HEK293 (cell line): ENCODE measurements around the gene IQSEC1.

Source experiments
- CTCF ChIA-PET: fragments of 350-600 bp; formaldehyde crosslinking; extraction: SDS; loops from one replicate; lab custom pipeline; 2021; ENCODE audit warnings: antibody characterized with exemption; lab: Yijun Ruan, JAX
- POLR2A ChIA-PET: fragments of 300-600 bp; formaldehyde crosslinking; extraction: SDS; loops from one replicate; lab custom pipeline; 2020; ENCODE audit warnings: antibody characterized with exemption, inconsistent platforms; lab: Yijun Ruan, JAX
- H3K27ac ChIP-seq: fragments of 200-500 bp; sonication (Bioruptor generic); 2 replicates; pipeline ENCODE4 v1.5.1; 2014; ENCODE audit warnings: low read depth, low read length, control low read depth, inconsistent platforms; ENCODE audit errors: extremely low read depth
- H3K36me3 ChIP-seq, 2 experiments: fragments of 200-500 bp in 1 of 2; sonication (Bioruptor generic) in 1 of 2; 1 replicate in 1 of 2; 2 replicates in 1 of 2; pipeline ENCODE4 v1.5.1; 2014 to 2017; ENCODE audit warnings: inconsistent platforms in 2 of 2, low read length in 2 of 2; ENCODE audit not compliant: control insufficient read depth in 2 of 2, insufficient read depth in 1 of 2
- H3K4me1 ChIP-seq: fragments of 200-500 bp; sonication (Bioruptor generic); 2 replicates; pipeline ENCODE4 v1.5.1; 2014; ENCODE audit warnings: mild to moderate bottlenecking, low read length, inconsistent platforms; ENCODE audit not compliant: control insufficient read depth, insufficient read depth
- H3K4me3 ChIP-seq: 2 replicates; pipeline ENCODE4 v1.5.1; 2011; ENCODE audit warnings: low read depth, mild to moderate bottlenecking, control low read depth, low read length, moderate library complexity
- H3K9me3 ChIP-seq: fragments of 200-500 bp; sonication (Bioruptor generic); 2 replicates; pipeline ENCODE4 v1.5.1; 2014; ENCODE audit warnings: low read depth, low read length, inconsistent platforms; ENCODE audit not compliant: control insufficient read depth, insufficient read depth
- EGR2 ChIP-seq: fragments of 450-650 bp; formaldehyde crosslinking; IDR thresholded peaks from 2 replicates; pipeline ENCODE4 v1.5.1; 2016; ENCODE audit warnings: low read depth, missing biosample characterization, missing genetic modification characterization
- GFI1B ChIP-seq: fragments of 450-650 bp; formaldehyde crosslinking; IDR thresholded peaks from 2 replicates; pipeline ENCODE4 v1.5.1; 2016; ENCODE audit warnings: missing biosample characterization, missing genetic modification characterization
- SP2 ChIP-seq: fragments of 450-650 bp; formaldehyde crosslinking; IDR thresholded peaks from 2 replicates; pipeline ENCODE4 v1.5.1; 2016; ENCODE audit warnings: missing biosample characterization, missing genetic modification characterization
- ZFP3 ChIP-seq: fragments of 450-650 bp; formaldehyde crosslinking; IDR thresholded peaks from 2 replicates; pipeline ENCODE4 v1.5.1; 2016; ENCODE audit warnings: low read depth, missing biosample characterization, missing genetic modification characterization
- ZFP37 ChIP-seq: fragments of 450-650 bp; formaldehyde crosslinking; IDR thresholded peaks from 2 replicates; pipeline ENCODE4 v1.5.1; 2016; ENCODE audit warnings: missing biosample characterization, missing genetic modification characterization
- ZFP69B ChIP-seq: fragments of 450-650 bp; formaldehyde crosslinking; IDR thresholded peaks from 2 replicates; pipeline ENCODE4 v1.5.1; 2016; ENCODE audit warnings: missing biosample characterization, missing genetic modification characterization
- ZNF114 ChIP-seq: fragments of 450-650 bp; formaldehyde crosslinking; IDR thresholded peaks from 2 replicates; pipeline ENCODE4 v1.5.0; 2017; ENCODE audit warnings: missing biosample characterization, missing genetic modification characterization
- ZNF133 ChIP-seq: fragments of 450-650 bp; formaldehyde crosslinking; IDR thresholded peaks from 2 replicates; pipeline ENCODE4 v1.5.1; 2016; ENCODE audit warnings: missing biosample characterization, missing genetic modification characterization
- ZNF155 ChIP-seq: fragments of 450-650 bp; formaldehyde crosslinking; IDR thresholded peaks from 2 replicates; pipeline ENCODE4 v1.5.1; 2016; ENCODE audit warnings: missing biosample characterization, missing genetic modification characterization
- ZNF184 ChIP-seq: fragments of 450-650 bp; IDR thresholded peaks from 2 replicates; pipeline ENCODE4 v1.5.1; 2018; ENCODE audit warnings: missing biosample characterization, mild to moderate bottlenecking, missing genetic modification characterization
- ZNF221 ChIP-seq: fragments of 450-650 bp; formaldehyde crosslinking; IDR thresholded peaks from 2 replicates; pipeline ENCODE4 v1.5.1; 2017; ENCODE audit warnings: missing biosample characterization, missing genetic modification characterization, borderline replicate concordance
- ZNF37A ChIP-seq: fragments of 450-650 bp; IDR thresholded peaks from 2 replicates; pipeline ENCODE4 v1.5.1; 2018; ENCODE audit warnings: missing biosample characterization, missing genetic modification characterization
- ZNF561 ChIP-seq: fragments of 450-650 bp; IDR thresholded peaks from 2 replicates; pipeline ENCODE4 v1.5.1; 2018; ENCODE audit warnings: missing biosample characterization, missing genetic modification characterization, borderline replicate concordance
- ZNF585B ChIP-seq: fragments of 450-650 bp; formaldehyde crosslinking; IDR thresholded peaks from 2 replicates; pipeline ENCODE4 v1.5.1; 2016; ENCODE audit warnings: missing biosample characterization, missing genetic modification characterization
- ZNF596 ChIP-seq: fragments of 450-650 bp; IDR thresholded peaks from 2 replicates; pipeline ENCODE4 v1.5.0; 2018; ENCODE audit warnings: missing biosample characterization, mild to moderate bottlenecking, missing genetic modification characterization, moderate library complexity
- ZNF600 ChIP-seq: fragments of 450-650 bp; formaldehyde crosslinking; IDR thresholded peaks from 2 replicates; pipeline ENCODE4 v1.5.1; 2016; ENCODE audit warnings: missing biosample characterization, missing genetic modification characterization
- ZNF623 ChIP-seq: fragments of 450-650 bp; formaldehyde crosslinking; IDR thresholded peaks from 2 replicates; pipeline ENCODE4 v1.5.1; 2016; ENCODE audit warnings: missing biosample characterization, missing genetic modification characterization
- ZNF677 ChIP-seq: fragments of 450-650 bp; IDR thresholded peaks from 2 replicates; pipeline ENCODE4 v1.5.0; 2018; ENCODE audit warnings: missing biosample characterization, mild to moderate bottlenecking, missing genetic modification characterization, moderate library complexity
- ZNF747 ChIP-seq: fragments of 450-650 bp; formaldehyde crosslinking; IDR thresholded peaks from 2 replicates; pipeline ENCODE4 v1.5.1; 2016; ENCODE audit warnings: missing biosample characterization, missing genetic modification characterization
- ZNF777 ChIP-seq: fragments of 450-650 bp; formaldehyde crosslinking; IDR thresholded peaks from 2 replicates; pipeline ENCODE4 v1.5.1; 2017; ENCODE audit warnings: missing biosample characterization, missing genetic modification characterization, borderline replicate concordance
- ZSCAN16 ChIP-seq: fragments of 450-650 bp; formaldehyde crosslinking; IDR thresholded peaks from 2 replicates; pipeline ENCODE4 v1.5.1; 2016; ENCODE audit warnings: missing biosample characterization, missing genetic modification characterization
- TF ChIP-seq, protein P1 (sequence below): fragments of 450-650 bp; formaldehyde crosslinking; IDR thresholded peaks from 2 replicates; pipeline ENCODE4 v1.5.1; 2016; ENCODE audit warnings: missing biosample characterization, missing genetic modification characterization
- TF ChIP-seq, protein P2 (sequence below): fragments of 450-650 bp; formaldehyde crosslinking; IDR thresholded peaks from 2 replicates; pipeline ENCODE4 v1.5.1; 2016; ENCODE audit warnings: missing biosample characterization, missing genetic modification characterization
- TF ChIP-seq, protein P3 (sequence below): fragments of 450-650 bp; formaldehyde crosslinking; IDR thresholded peaks from 2 replicates; pipeline ENCODE4 v1.5.1; 2017; ENCODE audit warnings: missing biosample characterization, missing genetic modification characterization

The IQSEC1 gene

DNA sequence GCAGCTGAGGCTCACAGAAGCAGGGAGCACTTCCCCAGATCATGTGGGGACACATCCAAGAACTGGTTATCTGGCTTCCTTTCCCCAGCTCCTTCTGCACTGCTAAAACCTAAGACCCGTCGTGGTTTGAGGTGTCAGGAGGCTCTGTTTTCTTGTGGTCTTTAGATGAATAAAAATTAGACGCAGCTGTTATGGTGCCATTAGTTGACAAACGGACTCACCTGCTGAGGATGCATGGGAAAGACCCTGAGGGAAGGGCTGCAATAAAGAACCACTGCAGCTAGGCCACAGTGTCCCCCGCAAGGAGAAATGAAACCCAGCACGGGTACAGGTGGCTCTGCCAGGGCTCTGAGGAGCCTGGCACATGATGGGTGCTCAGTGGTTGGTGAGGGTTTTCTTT is 99.4 kb downstream of the IQSEC1 start:
- CTCF ChIA-PET = interaction anchor here (2.3 kb wide), 1 partner anchor 11 kb away, joined by 8 read pairs; no protein-coding TSS in a partner anchor
- no peaks in the 10 kb centered on the region for H3K36me3 ChIP-seq
- POLR2A ChIA-PET = no interaction called here
- H3K4me3 ChIP-seq = no peak overlapping the region
- no peaks in the 10 kb centered on the region for H3K4me1 ChIP-seq
- H3K9me3 ChIP-seq = no peaks in the 10 kb centered on the region
- no peak for TF ChIP-seq ZFP37 (tag by site-specific recombination)
- no peak for TF ChIP-seq ZNF747 (tag by site-specific recombination)
- TF ChIP-seq, protein P1, sequence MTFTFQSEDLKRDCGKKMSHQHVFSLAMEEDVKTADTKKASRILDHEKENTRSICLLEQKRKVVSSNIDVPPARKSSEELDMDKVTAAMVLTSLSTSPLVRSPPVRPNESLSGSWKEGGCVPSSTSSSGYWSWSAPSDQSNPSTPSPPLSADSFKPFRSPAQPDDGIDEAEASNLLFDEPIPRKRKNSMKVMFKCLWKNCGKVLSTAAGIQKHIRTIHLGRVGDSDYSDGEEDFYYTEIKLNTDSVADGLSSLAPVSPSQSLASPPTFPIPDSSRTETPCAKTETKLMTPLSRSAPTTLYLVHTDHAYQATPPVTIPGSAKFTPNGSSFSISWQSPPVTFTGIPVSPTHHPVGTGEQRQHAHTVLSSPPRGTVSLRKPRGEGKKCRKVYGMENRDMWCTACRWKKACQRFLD (tag by site-specific recombination) = no peak
- no peak for TF ChIP-seq ZNF561 (tag by site-specific recombination)
- no peak for TF ChIP-seq ZNF184 (tag by site-specific recombination)
- TF ChIP-seq EGR2 = no peak
- no peak for TF ChIP-seq ZNF677 (tag by site-specific recombination)
- TF ChIP-seq GFI1B (tag by site-specific recombination) = no peak
- TF ChIP-seq ZNF155 = no peak
- TF ChIP-seq ZNF600 (tag by site-specific recombination) = no peak
- H3K27ac ChIP-seq = no peak overlapping the region

DNA sequence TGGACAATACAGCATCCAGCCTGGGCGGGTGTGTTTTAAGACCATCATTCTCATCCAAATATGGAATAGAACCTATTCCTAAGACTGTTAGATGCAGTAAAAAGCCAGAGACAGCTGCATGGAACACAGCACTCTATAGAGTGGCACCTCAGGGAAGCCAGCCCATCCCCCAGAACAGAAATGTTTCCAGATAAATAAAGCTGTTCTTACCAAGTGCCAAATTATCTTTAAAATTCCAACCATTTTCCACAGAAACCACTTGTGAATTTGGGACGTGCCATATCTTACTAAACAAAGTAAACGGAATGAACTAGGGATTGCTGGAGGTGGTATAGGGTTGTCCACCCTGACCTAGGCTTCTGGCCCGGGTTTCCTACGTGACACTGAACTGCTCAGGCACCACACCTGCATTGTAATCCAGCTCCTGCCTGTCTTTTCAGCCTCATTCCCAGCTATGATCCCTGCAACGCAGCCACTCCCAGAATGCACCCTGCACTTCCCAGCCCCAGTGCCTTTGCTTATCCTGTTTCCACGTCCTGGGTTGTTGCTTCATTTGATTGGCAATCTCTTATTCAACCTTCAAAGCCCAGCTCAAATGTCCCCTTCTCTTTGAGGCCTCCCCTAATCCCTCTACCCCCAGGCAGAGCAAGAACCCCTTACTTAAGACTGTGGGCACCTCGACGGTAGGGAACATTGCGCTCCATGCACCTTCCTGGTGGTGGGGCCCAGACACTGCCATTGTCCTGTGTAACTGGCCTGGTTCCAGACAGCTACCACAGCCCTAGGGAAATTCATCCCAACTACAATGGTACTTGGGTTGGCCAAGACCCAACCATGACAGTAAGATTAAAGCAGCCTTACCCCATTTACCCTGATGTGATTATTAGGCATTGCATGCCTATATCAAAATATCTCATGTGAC is 100.2 kb downstream of the IQSEC1 start:
- peak; percentile 78 for TF ChIP-seq ZFP69B (tag by site-specific recombination)
- no peak for TF ChIP-seq ZNF596 (tag by site-specific recombination)
- peak; percentile 90 for TF ChIP-seq ZNF623 (tag by site-specific recombination)
- peak; percentile 53; the same call in 1 of the 2 replicates for TF ChIP-seq ZNF677 (tag by site-specific recombination)
- peak; percentile 84 for TF ChIP-seq ZFP3 (tag by site-specific recombination)
- TF ChIP-seq, protein P2, sequence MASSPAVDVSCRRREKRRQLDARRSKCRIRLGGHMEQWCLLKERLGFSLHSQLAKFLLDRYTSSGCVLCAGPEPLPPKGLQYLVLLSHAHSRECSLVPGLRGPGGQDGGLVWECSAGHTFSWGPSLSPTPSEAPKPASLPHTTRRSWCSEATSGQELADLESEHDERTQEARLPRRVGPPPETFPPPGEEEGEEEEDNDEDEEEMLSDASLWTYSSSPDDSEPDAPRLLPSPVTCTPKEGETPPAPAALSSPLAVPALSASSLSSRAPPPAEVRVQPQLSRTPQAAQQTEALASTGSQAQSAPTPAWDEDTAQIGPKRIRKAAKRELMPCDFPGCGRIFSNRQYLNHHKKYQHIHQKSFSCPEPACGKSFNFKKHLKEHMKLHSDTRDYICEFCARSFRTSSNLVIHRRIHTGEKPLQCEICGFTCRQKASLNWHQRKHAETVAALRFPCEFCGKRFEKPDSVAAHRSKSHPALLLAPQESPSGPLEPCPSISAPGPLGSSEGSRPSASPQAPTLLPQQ = peak; percentile 92
- TF ChIP-seq ZSCAN16 = no peak
- no peak overlapping the region for H3K27ac ChIP-seq
- no peak overlapping the region for H3K4me3 ChIP-seq
- H3K9me3 ChIP-seq = no peaks in the 10 kb centered on the region
- no peaks in the 10 kb centered on the region for H3K36me3 ChIP-seq
- CTCF ChIA-PET = interaction anchor here (0.9 to 2.3 kb wide), 2 partner anchors 10 to 11 kb away, joined by 6 to 8 read pairs; no protein-coding TSS in a partner anchor
- POLR2A ChIA-PET = interaction anchor here (1.0 kb wide), 1 partner anchor 44 kb away, joined by 4 read pairs; no protein-coding TSS in a partner anchor
- H3K4me1 ChIP-seq = peaks cover 2% of the 10 kb centered on the region

DNA sequence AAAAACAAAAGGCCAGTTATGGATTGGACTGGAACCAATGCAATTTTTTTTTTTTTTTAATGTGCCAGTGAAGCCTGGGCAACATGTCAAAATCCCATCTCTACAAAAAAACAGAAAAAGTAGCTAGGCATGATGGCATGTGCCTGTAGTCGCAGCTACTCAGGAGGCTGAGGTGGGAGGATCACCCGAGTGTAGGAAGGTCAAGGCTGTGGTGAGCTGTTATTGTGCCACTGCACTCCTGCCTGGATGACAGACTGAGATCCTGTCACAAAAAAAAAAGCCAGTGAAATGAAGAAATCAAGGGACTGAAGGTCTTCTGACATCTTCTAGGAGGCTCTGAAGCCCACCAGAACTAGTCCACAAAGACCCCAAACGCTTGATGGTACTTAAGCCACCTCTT is 101.2 kb downstream of the IQSEC1 start:
- no peak overlapping the region for H3K4me3 ChIP-seq
- no peaks in the 10 kb centered on the region for H3K9me3 ChIP-seq
- no peak overlapping the region for H3K27ac ChIP-seq
- H3K36me3 ChIP-seq = no peaks in the 10 kb centered on the region
- CTCF ChIA-PET = interaction anchor here (2.6 kb wide), 1 partner anchor 12 kb away, joined by 11 read pairs; no protein-coding TSS in a partner anchor
- POLR2A ChIA-PET = interaction anchor here (0.6 to 1.0 kb wide), 2 partner anchors 39 to 45 kb away, joined by 3 to 4 read pairs; no protein-coding TSS in a partner anchor
- no peak for TF ChIP-seq ZNF114 (tag by site-specific recombination)
- TF ChIP-seq, protein P3, sequence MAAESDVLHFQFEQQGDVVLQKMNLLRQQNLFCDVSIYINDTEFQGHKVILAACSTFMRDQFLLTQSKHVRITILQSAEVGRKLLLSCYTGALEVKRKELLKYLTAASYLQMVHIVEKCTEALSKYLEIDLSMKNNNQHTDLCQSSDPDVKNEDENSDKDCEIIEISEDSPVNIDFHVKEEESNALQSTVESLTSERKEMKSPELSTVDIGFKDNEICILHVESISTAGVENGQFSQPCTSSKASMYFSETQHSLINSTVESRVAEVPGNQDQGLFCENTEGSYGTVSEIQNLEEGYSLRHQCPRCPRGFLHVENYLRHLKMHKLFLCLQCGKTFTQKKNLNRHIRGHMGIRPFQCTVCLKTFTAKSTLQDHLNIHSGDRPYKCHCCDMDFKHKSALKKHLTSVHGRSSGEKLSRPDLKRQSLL = no peak
- no peak for TF ChIP-seq ZNF561 (tag by site-specific recombination)
- TF ChIP-seq ZNF133 (tag by site-specific recombination) = no peak
- TF ChIP-seq SP2 (tag by site-specific recombination) = no peak
- TF ChIP-seq ZNF37A (tag by site-specific recombination) = no peak
- TF ChIP-seq ZNF221 (tag by site-specific recombination) = no peak
- TF ChIP-seq ZNF585B = no peak
- no peak for TF ChIP-seq ZNF777
- TF ChIP-seq, all 188 proteins: peak for 0
- peaks cover 3% of the 10 kb centered on the region for H3K4me1 ChIP-seq
